Superior temporal gyrus (tissue), 1 donor: ENCODE data around the gene SLAMF9.

Experiments
- DNase-seq: peaks from one replicate; pipeline ENCODE4 v3.0.0-alpha.2; 2016; ENCODE audit errors: extremely low spot score

The SLAMF9 gene

DNA sequence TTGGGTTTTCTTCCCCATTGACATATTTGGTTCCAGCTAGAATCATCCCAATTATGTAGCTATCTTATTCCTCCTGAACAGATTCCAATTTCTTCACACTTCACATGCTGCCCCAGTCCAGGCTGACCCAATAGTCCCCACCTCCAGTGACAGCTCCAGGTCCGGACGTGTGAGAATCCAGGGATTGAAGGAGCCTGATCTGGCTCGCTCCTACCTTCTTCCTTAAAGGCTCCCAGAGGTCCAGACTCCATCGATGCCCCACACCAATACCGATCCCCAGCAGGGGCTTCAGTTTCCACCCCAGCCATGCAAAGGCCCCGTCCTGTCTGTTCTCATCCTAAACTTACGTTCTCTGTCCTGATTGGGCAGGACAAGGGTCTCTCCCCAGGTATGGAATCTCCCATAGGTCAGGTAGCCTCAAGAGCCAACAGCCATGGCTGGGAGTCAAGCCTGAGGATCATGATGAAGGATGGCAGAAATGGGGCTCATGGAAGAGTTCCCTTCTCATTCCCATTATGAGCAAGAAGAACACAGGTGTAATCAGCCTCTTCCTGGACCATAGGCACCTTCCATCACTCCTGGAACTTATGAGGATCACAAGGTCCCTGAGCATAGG, 20.4 kb upstream of the SLAMF9 start:
- no peak for DNase-seq

DNA sequence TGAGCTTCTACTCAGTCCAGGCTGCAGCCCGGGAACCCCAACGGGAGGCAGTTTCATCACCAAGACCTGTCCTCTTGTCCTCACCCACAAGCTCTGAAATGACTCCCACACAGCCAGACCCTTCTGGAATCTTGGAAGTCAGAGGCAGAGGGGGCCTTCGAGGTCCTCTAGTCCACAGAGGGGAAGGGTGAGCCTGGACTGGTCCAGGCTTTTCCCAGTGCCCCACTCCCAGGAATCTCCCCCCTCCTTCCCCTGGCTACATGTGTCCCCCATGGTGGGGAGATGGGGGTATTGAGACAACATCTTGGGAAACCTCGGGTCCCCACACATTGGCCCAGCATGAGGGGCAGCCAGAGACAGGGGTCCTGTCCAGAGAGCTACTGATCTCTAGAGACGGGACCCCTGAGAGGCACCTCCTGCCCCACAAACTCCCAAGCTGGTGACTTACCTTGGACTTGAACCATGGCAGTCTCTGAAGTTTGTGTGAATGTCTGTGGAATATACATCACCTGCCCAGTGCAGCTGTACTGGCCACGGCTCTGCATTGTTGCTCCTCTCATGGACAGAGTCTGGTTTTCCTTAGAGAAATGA, 19.4 kb upstream of the SLAMF9 start:
- no peak for DNase-seq

DNA sequence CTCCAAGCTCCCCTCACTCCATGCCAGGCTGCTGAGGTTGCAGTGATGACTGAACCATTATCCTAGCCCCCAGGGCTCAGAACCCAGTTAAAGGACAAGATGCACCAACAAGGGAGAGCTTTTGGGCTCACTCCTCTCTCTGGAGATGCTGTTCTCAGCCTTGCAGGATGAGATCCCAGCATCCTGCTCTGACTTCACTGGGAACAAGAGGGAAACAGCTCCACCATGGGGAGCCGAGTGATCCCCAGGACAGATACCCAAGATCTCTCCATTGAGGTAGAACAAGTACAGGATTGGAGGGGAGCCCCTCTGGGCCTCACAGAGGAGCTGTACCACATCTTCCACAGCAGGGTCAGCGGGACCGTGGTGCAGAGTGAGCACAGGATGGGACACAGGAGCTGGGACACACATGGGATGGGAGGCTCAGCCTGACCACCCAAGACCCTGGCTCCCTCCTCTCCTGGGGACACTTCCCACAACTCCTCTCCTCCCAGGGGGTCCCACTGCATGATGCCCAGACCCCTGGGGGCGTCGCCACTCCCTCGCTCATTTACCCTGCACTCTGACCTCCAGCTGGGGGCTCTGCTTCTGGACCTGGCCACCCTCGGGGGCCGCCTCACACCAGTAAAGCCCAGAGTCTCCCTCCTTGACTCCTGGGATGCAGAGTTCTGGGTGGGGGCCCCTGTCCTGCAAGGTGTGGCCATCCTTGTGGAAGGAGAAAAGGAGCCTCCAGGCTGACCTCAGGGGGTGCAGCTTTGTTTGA, 18.6 kb upstream of the SLAMF9 start:
- DNase-seq: no peak

DNA sequence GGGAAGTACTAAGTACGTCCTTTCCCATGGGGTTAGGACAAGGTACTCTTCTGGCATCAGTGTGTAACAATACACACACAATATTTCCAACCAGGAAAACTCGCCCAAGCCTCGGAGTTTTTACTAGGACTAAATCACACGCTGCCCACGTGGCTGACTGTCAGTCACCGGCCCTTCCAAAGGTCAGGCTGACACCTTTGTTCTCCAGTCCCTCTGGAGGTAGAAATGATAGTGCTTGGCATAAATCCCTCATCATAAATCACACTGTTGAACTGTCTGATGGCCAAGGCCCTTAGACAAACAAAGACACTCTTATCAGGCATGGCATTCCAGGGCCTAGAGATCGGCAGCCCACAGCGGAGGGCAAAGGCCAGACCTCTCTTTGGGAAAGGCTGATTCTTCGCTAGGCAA, 16.9 kb upstream of the SLAMF9 start:
- DNase-seq: no peak

DNA sequence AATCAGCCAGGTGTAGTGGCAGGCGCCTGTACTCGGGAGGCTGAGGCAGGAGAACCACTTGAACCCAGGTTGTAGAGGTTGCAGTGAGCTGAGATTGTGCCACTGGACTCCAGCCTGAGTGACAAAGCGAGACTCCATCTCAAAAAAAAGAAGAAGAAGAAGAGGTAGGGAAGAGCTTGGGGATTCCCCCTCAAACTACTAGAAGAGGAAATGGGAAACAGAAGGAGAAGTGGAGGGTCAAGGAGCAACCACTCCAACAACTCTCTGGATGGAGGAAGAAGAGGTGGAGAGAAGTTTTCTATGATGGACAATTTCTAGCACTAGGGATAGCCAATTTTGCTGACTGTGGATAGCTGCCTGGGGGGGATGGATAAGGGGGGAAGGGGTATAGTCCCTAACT, 14.9 kb upstream of the SLAMF9 start:
- DNase-seq: no peak

DNA sequence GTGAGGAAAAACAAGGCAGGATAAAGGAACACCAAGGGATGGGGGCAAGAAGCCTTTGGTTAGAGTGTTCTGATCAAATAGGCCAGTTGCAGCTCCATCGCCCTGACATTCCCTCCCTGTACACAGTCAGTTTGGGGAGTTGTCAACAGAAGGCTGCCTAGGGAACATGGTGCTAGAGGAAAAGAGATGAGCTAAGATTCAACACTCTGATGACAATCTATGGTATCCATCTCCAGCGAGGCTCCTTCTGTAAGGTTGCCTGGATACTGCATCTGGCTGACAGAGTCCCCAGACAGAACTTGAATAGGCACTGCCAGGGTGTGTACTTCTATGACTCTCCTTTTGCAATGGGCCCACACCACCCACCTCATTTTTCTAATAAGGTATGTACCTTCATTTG, 11.2 kb upstream of the SLAMF9 start:
- no peak for DNase-seq

DNA sequence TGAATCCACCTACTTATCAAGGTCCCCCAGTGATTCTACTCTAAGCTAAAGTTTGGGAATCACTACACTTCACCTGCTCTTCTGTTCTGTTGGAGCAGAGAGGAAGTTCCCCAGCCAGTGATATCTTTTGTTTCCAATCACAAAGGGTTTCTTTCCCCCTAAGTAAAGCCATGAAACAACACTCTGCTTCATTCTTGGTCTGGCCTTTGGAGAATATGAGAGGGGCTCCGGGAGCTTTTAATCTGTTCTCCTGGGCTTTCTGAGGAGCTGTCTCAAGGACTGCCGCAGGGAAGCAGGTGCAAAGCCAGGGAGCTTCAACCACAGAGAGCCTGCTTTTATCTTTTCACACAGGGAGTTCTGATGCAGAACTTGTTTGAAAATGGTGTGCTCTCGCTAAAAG, 10.1 kb upstream of the SLAMF9 start:
- no peak for DNase-seq

DNA sequence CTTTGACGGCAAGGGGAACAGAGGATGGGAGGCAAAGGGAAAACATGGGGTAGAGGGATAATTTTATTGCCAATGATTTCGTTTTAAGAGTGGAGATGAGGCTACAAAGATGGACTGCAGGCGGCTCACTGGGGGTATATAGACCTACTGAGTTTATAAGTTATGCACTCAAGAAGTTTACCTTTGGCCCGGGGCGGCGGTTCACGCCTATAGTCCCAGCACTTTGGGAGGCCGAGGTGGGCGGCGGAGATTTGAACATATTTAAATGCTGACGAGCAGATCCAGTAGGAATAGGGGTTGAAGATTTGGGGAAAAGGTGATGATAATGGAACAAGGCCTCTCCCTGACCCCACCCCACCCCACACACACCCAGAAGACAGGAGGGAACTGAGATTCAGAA, 8.1 kb upstream of the SLAMF9 start:
- no peak for DNase-seq

DNA sequence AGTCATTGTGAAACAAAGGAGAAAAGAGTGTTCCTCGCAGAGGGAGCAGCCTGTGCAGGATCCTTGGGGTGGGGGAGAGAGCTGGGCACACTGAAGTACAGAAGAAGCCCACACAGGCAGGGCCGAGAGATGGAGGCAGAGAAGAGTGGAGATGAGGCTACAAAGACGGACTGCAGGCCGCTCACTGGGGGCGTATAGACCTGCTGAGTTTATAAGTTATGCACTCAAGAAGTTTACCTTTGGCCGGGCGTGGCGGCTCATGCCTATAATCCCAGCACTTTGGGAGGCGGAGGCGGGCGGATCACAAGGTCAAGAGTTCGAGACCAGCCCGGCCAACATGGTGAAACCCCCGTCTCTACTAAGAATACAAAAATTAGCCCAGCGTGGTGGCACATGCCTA, 7.6 kb upstream of the SLAMF9 start:
- DNase-seq: no peak

DNA sequence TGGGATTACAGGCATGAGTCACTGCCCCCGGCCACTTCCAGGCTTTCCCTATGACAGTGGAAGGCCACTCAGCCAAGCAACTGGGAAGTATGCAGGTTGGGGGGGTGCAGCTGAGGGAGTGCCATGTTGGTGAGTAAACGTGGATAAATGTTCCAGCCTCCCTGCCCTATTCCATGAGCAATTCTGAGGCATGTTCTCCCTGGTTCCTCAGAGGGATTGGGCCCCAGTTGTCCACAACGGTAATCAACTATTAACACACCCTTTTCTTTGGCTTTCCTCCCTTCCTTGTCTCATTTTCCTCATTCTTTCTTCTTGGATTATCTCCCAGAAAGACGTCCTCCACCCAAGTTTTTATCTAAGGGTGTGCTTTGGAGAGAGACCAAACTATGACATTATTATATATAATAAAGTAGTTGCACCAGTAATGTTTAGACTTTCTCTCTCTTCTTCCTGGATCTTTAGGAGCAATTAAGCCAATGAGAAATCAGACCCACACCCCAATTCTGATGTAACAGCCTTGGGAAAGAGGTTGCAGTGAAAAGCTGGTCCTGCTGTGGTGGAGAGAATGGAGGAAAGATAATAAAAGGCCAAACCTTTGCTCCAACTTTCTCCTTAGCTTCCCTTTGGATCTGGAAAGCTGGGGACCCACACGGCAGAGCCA, 6.8 kb upstream of the SLAMF9 start:
- no peak for DNase-seq

DNA sequence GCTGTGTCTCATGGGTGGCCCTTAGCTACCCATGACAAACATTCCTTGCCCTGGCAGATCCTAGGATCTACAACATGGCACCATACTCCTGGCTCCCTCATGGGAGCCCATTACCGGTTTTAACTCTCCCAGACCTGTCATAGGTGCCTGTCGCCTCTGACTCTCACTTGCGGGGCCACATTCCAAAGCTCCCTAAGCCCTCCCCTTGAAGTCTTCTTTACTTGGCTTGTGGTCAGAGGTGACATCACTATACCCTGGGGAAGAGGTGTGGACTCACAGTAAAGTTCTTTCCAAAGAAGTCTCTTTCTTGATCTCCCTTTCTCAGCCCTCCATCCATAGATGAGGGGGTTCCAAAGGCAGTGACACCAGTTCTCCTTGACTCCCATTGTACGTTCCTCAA, 5.4 kb upstream of the SLAMF9 start:
- DNase-seq: no peak

DNA sequence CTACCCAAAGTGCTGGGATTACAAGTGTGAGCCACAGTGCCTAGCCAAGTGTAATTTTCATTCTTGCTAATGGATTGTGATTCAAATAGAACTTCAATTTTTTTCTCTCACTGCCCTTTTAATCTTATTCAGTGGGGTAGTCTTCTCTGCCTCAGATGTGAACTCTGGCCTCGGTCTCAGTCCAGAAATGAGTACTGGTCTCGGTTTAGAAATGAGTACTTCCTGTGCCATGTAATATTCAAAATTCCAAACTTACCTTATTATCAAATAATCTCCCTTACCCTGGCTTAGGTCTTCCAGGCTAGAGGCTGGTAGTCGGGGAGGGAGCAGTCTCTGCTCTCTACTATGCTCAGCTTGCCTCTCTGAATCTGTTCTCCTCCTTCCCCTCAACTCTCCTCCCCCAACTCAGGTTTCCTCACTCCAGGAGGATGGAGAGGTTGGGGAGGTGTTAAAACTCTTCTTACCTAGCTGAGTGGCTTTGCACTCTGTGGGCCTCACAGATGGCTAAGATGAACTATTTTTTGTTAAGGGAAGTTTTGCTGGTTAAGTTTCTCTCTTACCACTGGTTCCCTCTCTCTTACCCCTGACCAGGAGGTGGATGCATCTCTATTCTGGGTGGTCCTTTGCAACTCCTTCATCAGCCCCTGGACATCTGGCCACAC, 4.8 kb upstream of the SLAMF9 start:
- DNase-seq: no peak

DNA sequence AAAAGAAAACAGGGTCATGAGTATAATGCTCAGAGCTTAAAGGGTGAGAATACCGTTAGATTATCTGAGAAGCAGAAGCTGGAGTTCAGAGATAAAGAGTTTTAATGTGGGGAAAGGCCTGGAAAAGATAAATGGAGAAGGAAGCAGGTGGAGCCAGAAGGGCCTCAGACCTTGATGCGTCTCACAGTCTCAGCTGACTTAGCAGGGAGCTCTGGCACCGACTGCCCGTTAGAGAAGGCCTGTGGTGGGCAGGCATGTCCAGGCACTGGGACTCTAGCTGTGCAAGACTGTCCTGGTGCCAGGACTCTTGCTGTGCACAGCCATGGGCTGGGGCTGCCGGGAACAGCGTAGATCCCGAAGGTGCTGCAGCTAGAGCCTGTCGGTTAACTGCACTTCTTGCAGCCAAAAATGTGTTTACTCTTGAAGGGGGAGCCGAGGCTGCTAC, 3.8 kb upstream of the SLAMF9 start:
- no peak for DNase-seq

DNA sequence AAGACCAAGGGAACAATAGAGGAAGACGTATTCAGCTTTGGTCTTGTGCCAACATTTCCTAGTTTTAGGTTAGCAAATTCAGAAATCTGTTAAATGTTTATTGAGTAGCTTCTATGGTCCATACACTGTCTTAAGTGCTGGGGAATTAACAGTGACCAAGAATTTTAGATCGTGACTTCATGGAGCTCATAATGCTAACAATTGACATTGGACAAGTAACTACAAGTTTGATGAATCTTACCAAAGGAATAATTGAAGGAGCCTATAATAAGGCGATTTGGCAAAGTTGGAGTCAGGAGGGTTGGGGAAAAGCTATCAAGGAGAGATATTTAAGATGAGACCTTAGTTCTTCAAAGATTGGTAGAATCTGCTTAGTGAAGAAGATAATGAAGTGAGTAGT, 1.4 kb upstream of the SLAMF9 start:
- no peak for DNase-seq

DNA sequence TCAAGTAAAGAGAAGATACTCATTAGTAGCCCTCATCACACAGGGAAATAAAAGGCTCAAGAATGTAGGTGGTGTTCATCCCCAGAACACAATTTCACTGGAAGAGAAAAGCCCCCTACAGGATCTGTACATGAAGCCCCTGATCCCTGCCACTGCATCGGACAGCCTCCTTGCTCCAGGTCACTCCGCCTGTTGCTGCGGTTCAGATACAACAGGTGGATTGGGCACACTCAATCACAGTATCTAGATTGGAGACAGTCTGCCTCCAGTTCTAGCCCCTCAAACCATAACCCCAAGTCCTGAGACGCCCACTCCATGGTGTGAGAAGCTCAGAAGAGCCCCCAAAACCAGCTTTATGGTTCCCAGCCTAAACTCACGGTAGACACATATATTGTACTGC, 1.1 kb downstream of the SLAMF9 start:
- DNase-seq: no peak

DNA sequence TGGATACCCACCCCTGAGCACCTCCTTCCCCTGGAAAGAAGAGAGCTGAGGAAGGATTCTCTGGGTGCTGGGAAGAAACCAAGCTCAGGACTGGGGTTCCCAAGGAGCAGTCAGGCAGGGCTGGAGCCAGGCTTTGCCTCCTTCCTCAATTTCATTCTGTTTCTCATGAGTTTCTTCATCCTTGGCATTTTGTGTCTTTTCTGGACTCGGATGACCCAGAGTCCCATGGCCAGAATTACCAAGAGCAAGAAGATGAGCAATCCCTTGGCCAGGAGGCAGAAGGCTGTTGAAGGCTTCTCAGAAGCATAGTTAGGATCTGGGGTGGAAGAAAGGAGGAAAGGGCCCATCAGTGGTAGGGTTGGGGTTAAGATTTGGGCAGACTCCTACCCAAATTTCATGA, 2.5 kb downstream of the SLAMF9 start:
- DNase-seq: no peak

DNA sequence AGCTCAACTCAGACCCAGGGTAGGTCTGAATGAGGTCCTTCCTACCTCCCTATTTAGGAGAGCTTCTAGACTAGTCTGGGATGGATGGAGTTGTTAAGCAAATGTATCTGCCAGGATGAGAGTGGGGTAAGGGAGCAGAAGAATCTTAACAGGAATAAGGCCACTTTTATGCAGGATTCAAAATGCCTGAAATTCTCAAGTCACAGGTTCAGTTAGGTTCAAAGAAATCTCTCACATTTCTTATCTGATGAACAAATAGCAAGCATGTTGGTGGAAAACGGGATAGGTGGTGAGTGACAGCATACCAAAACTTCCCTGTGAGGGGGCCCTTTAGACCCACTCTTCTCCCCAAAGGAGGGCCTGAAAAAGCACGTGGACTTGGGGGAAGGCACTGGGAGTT, 3.0 kb downstream of the SLAMF9 start:
- no peak for DNase-seq

DNA sequence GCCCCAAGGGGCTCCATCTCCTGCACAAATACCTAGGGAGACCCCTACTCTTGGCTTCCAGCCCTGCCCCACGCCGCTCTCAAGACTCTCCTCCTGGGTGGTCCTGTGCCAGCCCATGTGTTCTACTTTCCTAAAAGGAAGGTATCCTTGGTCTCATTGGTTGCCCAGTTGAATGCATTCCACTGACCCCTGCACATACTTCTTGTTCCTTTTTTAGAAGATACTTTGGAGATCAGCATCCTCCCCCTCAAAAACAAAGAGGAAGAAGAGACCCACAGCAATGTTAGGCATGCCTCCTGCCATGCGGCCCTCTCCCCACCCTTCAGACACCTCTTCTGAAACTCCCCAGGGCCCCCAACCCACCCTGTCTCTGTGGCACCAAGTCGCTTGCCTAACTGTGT, 4.1 kb downstream of the SLAMF9 start:
- DNase-seq: no peak

DNA sequence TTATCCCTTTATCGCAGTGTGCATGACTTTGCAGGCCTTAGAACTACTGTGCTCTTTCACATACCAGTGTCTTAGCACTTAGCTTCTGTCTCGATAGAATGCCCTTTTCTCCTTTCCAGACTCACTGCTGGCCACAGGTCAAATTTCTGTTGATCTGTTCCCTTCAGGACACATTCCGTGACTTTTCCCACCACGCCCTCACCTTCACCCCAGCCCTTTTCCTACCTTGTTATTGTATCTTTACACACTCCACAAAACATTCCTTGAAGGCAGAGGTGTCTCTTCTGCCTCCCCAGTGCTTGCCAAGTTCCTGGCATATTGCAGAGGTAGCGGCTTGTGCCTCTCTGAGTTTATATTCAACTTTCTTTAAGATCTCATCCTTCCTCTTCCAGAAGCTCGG, 4.9 kb downstream of the SLAMF9 start:
- DNase-seq: no peak

DNA sequence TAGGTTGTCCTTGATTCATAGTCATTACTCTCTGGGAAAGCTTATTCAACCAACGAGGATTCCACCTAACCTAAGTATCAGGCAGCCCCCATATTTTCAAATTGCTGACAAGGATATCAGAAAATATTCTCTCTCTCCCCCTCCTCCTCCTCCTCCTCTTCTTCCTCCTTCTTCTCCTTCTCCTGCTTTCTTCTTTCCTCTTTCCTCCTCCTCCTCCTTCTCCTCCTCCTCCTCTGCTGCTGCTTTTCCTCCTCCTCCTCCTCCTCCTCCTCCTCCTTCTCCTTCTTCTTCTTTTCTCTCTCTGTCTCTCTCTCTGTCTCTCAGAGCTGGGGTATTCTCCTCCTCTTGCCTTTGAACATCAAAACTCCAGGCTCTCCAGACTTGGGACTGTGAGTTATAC, 6.1 kb downstream of the SLAMF9 start:
- no peak for DNase-seq

DNA sequence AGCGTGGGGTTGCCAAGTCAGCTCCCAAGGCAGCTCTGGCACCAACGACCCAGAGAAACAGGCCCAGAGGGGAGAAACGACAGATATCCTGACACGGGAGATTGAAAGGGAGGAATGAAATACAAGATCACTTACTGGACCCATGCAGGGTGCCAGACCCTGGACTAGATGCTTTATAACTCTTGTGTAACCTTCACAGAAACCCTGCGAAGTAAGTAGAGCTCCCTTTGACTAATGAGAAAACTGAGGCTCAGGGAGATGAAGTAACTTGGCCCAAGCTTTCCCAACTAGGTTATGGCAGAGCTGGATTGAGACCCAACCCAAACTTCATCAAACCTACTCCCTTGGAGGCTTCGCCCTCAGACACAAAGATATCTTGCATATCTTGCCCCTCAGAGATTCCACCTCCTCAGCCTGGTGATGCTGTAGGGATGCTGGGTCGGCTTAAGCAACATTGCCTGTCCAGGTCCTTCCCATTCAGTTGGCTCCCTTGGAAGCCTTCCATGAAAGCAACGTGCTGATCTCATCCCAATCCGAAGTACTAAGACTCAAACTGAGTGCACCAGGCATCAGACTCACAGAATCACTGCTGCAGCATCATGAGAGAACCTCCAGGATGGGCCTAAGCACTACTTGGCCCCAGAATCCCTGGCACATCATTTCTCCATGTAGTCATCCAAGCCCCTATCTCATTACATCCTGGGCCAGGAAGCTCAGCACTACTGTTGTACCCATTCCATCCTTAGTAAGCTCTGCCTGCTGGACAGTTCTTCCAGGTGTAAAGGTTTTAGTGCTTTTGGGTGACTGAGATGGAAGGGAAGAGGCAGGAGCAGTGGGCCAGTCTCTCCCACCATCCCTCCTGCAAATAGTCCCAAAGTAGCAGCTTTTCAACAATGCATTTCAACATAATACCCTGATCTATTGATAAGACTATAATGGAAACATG, 7.5 kb downstream of the SLAMF9 start:
- DNase-seq: no peak
